NCI-H128 (cell line): ENCODE measurements around the gene FSTL1.

Source experiments
- DNase-seq: peaks from one replicate; lab custom pipeline; 2025; ENCODE audit not compliant: unreplicated experiment; lab: John Stamatoyannopoulos, UW

The FSTL1 gene

GRCh38 chr3:120364101-120364500 lies 86.7 kb downstream of the FSTL1 start:
- no peak for DNase-seq

- DNase-seq = no peak
These were observed 93.0 kb downstream of the FSTL1 start for GRCh38 chr3:120357807-120358206.

GRCh38 chr3:120355486-120355885 lies 95.3 kb downstream of the FSTL1 start:
- DNase-seq = no peak

DNA sequence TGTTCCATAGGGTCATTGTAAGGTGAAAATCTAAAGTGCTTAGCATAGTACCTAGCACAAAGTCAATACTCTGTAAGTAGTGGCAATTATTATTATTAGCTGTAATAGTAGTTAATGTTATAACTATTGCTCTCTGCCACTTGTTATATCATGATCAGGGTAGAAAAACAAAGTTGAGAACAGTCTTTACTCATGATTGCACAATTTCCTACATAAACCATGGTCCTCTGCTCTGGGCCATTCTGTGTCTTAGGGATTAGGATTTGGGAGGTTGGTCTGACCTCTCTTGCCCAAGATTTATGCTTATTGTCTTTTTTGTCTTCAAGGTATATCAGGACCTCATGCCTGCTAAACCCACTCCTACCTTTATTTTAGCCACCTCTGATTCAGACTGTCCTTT lies 97.3 kb downstream of the FSTL1 start:
- DNase-seq = no peak

- no peak for DNase-seq
These were observed 98.8 kb downstream of the FSTL1 start for GRCh38 chr3:120352017-120352416.

DNA sequence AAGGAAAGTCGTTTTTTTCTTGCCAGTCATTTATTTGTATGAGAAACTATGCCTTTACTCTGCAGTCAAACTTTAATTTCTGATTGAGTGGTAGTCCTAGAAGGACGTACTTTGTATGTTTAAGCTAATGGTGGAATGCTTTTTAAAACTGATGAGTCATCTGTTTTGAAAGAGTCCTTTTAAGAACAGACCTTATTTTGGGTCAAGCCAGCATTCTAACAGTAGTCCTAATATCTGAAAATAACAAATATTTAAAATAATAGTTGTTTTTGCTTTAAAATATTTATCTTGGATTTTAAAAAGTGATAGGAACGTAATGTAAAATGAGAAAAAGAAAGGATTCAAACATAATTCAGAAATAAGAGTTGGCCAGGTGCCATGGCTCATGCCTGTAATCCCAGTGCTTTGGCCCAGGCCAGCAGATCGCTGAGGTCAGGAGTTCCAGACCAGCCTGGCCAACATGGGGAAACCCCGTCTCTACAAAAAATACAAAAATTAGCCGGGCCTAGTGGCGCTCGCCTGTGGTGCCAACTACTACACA lies 100.3 kb downstream of the FSTL1 start:
- no peak for DNase-seq

- DNase-seq = no peak
These were observed 101.0 kb downstream of the FSTL1 start for GRCh38 chr3:120349855-120350125.

GRCh38 chr3:120348991-120349854 lies 101.6 kb downstream of the FSTL1 start, which contains the start of gene LRRC58:
Gene LRRC58 (minus strand): TSS chr3:120349354. CDS start chr3:120349243, 111 bp downstream.
- peak; percentile 88 for DNase-seq

DNA sequence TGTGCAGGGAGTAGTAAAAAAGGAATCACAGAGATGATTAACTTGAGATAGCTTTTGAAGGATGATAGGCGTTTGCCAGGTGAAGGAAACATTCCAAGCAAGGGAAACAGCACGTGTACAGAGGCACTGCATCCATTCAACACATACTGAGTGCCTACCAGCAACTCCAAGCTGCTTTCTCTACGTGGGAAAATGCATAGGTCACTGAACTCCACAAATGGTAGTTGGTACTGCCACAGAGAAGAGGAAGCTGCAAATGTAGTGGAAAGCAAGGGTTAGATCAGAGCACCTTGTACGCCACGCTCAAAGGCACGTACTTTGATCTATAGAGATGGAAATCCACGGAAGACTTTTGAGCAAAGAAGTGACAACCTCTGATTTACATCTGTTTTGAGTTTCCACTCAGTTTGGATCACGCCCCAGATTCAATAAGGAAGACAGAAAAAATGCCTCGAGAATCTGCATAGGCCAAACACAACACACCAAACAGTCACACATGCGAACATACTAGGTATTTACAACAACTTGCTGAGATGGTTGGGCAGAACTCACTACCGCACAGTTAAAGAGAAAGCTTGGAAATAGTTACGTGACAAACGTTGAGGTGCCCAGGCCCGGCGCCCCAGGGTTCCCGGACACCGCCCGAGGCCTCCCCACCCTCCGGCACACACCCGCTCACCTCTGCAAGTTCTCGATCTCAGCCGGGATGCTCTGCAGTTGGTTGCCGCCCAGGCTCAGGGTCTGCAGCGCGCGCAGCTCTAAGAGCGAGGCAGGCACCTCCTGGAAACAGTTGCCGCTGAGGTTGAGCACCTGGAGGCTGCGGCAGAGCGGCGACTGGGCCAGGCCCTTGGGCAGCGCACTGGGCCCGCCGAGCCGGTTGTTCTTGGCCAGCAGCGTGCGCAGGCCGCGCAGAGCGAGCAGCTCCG lies 102.5 kb downstream of the FSTL1 start:
- DNase-seq = peak; percentile 55

DNA sequence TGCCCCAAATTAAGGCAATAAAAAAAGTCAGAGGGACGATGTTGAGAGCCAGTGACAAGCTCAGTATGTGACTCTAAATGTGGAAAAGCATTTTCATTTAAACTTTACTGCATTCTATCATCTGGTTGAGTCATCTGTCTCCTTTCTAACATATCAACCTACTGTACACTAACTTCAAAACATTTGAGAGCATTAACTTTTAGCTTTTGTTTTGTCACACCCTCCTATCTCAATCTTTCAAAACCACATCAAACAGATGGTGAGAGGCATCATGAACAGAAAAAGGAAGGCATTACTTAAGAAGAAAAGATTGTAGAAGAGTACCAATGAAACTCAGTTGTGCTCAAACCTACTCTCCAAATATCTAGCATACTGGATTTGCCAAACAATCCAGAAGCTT lies 106.4 kb downstream of the FSTL1 start:
- DNase-seq = no peak
